Stimulated activated CD8-positive, alpha-beta memory T cell treated with anti-CD3 and anti-CD28 coated beads, Interleukin-15, amount 100 ng/mL, for 1 hour (primary cell): ENCODE data around the gene KCNJ1.

Experiments
- DNase-seq: peaks from one replicate; pipeline ENCODE4 v3.0.0-alpha.2; 2020; ENCODE audit warnings: low read depth

Gene KCNJ1

DNA sequence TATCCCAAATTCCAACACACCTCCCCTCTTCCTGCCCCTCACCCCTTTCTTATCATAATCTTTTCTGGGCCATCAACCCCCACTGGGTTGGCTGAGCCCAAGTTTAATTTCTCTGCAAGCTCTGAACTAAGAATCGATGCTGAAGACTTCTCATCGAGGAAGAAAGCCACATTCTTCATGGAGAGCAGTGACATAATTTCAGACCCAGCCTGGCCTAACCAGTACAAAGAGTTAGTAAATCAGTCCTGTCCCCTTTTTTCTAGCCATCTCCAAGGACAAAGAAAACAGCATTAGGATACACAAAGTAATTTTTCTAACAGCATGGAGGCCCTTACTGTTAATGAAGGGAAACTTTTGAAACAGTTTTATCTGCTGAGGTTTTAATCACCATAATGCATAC, 45.0 kb downstream of the KCNJ1 start:
- no peak for DNase-seq

GRCh38 chr11:128821556-128821955, 45.5 kb downstream of the KCNJ1 start:
- DNase-seq: no peak

GRCh38 chr11:128819198-128819597, 47.9 kb downstream of the KCNJ1 start:
- no peak for DNase-seq

GRCh38 chr11:128814856-128815705, 52.0 kb downstream of the KCNJ1 start:
- no peak for DNase-seq

DNA sequence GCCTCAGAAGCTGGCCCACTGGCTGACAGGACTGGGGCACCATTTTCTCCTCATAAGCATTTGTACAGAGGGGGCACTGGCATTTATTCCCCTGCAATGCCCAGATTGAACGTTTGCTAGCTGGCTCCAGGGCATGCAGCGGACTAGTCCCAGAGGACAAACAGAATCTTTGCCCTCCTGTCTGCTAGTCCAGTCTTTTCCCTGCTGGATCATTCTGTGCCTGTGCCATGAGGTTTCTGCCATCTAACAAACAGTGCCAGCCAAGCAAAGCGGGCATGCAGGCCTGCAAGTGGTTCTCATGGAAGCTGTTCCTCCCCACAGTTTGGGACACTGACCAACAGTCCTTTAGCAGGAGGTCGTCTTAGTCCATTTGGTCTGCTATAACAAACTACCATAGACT, 53.4 kb downstream of the KCNJ1 start:
- no peak for DNase-seq

DNA sequence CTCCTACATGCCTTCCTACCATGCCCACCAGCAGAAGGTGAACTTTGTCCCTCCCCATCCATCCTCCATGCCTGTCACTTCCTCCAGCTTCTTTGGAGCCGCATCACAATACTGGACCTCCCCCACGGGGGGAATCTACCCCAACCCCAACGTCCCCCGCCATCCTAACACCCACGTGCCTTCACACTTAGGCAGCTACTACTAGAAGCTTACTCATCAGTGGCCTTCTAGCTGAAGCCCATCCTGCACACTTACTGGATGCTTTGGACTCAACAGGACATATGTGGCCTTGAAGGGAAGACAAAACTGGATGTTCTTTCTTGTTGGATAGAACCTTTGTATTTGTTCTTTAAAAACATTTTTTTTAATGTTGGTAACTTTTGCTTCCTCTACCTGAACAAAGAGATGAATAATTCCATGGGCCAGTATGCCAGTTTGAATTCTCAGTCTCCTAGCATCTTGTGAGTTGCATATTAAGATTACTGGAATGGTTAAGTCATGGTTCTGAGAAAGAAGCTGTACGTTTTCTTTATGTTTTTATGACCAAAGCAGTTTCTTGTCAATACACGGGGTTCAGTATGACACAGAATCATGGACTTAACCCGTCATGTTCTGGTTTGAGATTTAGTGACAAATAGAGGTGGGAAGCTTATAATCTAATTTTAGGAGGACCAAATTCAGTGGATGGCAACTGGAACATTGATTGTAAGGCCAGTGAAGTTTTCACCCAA, 56.1 kb downstream of the KCNJ1 start:
- DNase-seq: no peak

- DNase-seq: no peak
Observed at GRCh38 chr11:128809128-128809527, 58.0 kb downstream of the KCNJ1 start.

DNA sequence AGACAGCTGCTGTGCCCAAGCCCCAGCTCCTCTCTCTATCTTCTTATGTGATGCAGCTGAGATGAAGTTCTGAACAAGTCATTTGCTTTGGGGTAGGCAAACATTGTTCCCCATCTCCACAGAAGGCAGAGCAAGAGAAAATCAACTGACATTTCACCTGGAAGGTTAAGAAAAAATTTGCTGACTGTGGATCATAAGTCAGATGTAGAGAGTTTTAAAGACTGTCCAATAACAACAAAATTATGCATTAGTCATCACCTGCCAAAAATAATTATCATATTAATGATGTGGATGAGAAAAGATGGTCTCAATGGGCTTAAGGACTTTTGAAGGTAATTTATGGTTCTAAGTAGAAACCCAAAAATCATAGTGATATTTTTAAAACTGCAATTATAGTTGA, 59.2 kb downstream of the KCNJ1 start:
- DNase-seq: no peak

DNA sequence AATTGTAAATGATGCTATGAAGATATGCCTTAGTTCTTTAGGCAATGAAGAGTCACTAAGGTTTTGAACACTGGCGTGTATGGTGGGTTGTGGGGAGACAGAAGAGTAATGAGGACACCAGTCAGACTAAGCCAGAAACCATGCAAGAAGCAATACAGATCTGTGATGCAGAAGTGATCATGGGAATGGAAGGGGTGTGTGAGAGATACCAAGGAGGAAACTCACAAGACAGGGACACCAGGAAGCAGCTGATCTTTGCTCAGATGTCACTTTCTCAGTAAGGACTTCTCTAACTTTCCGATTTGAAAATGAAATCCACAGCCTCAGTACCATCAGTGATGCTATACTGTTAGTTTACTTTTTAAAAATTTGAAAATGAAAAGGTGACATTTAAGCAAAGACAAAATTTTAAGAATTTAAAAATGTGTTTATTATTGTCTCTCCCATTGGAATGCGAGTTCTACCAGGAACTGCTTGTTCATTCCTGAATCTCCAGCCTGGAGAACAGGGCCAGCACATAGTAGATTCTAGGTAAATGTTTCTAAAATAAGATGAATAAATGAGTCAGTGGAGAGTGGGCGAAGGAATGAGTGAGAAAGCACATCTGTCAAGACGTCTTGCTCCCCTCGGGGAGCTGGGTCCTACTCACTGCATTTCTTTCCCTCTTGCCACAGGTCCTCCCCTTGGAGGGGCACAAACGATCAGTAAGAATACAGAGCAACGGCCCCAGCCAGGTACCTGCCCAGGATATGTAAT, 60.4 kb downstream of the KCNJ1 start:
- no peak for DNase-seq

DNA sequence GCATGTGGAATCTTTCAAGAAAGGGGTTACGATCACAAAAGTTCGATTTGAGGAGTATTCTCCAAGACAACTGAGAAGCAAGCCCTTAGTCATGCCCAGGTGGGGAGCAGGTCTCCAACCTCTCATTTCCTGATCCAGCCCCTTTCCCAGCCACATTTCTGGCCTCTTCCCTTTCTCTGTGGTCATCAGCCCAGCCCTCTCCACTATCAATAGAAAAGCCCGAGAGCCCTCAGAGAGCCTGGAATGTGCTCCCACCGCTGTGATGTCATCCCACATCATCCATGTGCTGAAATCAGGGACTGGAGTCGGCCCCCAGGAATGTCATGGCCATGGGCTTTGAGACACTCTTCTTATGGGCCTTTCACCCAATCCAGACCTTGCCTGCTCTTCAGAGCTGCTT, 62.6 kb downstream of the KCNJ1 start:
- no peak for DNase-seq

DNA sequence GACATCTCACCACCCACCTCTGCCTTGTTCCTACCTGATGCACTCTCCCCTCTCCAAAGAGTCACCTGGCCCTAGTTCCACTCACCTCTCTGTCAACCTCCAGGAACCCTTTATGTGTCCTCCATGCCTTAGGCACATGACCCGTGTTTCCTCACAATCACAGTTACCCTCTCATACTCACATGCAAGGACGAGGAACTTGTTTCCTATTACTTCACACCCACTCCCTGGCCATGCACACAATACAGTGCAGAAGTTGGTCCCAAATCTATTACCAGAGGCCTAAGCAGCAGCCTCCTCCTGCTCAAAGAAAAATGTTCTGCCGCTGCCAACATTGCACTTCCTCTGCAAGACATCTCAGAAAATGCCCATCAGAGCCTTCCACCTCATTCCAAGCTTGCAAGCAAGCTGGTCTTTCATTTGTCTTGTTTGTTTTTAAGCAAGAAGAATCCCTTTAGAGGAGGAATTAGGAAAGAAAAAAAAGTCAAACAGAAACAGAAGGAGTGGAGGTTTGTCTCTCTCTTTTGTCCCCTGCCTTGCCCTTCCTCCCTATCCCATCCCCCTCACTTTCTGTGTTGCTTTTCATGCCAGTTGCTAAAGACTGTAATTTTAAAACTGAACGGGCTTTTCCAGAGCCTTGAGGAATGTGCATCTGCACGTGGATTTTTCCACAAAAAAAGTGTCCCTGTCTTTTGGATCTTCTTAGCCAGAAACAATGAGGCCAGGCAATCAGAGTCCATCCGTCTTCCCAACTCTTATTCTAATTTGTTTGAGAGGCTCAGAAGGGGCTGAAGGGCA, 63.4 kb downstream of the KCNJ1 start:
- DNase-seq: no peak

DNA sequence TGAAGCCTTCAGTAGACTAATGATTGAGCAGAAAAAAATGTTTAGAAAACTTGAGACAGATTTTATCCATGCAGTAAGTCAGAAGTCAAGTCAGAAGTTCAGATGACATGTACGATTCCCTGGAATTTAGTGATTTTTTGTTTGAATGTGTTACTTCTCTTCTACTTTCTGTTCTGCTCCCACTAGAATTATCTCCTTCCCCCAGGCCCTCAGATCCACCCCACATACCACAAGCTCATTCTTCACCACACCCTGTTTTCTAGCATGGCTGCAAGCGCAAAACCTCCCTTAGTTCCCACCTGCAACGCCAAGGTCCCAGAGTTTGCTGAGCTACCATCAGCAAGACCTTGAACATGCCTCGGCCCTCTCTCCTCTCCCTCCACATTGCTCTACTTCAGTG, 64.1 kb downstream of the KCNJ1 start:
- no peak for DNase-seq

DNA sequence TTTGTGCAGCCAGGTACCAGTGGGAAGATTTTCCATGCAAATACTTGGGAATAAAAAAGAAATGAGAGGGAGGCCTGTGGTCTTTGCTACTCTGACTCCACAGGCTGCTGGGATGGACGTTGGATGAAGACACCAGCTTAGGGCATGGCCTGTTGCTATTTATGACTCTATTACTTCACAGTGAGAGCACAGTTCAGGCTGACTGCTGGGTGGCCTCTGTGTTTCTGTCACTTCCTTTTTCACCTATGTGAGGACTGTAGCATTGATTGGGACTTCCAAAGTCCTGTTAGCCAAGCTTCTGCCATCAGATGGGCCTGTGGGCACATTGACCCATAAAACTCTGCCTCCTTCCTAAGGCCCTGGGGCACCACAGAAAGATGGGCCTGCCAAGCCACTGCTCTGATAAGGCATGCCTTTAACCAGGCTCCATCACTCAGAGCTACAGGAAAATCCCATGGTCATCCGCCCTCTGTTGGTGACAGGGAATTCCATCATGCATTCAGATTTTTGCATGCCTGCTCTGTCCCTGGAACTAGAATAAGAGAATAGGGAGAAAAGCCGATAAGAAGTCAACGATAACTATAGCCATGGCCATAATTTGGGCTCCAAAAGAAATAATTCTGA, 64.6 kb downstream of the KCNJ1 start:
- DNase-seq: no peak

DNA sequence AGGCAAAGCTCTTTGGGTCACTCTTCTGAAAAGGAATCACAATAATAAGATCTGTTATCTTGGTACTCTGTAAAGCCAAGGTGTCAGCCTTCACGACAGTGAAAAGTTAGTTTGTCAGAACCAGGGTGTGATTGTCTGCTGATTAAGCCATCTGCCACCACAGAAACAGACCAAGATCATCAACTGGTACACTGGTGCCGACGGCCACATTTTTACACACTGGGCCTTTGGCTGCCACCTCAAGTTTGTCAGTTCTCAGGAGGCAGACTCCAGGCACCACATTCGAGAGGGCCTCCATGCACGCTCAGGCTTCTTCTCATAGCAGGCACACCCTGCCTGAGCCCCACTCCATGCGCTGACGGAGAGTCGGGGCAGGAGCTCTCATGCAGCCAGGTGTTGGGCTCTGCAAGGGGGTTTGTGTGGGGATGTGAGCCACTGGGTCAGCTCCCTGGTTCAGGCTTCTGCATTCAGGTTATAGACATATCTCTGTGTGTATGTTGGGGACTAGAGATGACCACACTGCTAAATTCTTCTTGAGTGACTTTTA, 66.2 kb downstream of the KCNJ1 start:
- no peak for DNase-seq

- DNase-seq: no peak
Observed at GRCh38 chr11:128796270-128796669, 70.8 kb downstream of the KCNJ1 start.

- DNase-seq: no peak
Observed at GRCh38 chr11:128790196-128790595, 76.9 kb downstream of the KCNJ1 start.

- no peak for DNase-seq
Observed at GRCh38 chr11:128789497-128790150, 77.5 kb downstream of the KCNJ1 start.
